Activated CD4-positive, alpha-beta T cell treated with anti-CD3 and anti-CD28 coated beads, Interleukin-2, amount 10 ng/mL, durations not matched to agents 7 days and 5 days (primary cell): ENCODE results near the gene PTPRM. TPM values are rescaled to one million over a fixed set of nuclear protein-coding genes. Genes with fewer than 3 reads are reported as not detected.
"Not testable (repeated sequence)": the region's sequence is repeated elsewhere in the genome, so short reads cannot be mapped to it uniquely, and the experiment has no call there.

ENCODE experiments used
- CTCF ChIA-PET: fragments of 350-600 bp; sonication (Branson Sonifier 250); formaldehyde crosslinking; loops from one replicate; lab custom pipeline; 2021; ENCODE audit warnings: antibody characterized with exemption; lab: Charles Lee
- POLR2A ChIA-PET: fragments of 350-600 bp; sonication (Branson Sonifier 250); formaldehyde crosslinking; loops from one replicate; lab custom pipeline; 2021; ENCODE audit warnings: antibody characterized with exemption; lab: Charles Lee
- DNase-seq: peaks from one replicate; pipeline ENCODE4 v3.0.0-alpha.2; 2020
- H3K27ac Mint-ChIP-seq: one replicate; pipeline ENCODE4 v1.8.0; 2021; ENCODE audit warnings: mild to moderate bottlenecking, moderate library complexity, mixed read lengths
- H3K27me3 Mint-ChIP-seq: one replicate; pipeline ENCODE4 v1.8.0; 2021; ENCODE audit warnings: mixed read lengths
- H3K36me3 Mint-ChIP-seq: one replicate; pipeline ENCODE4 v1.8.0; 2021; ENCODE audit warnings: low read depth, mixed read lengths
- H3K4me1 Mint-ChIP-seq: one replicate; pipeline ENCODE4 v1.8.0; 2021; ENCODE audit warnings: mixed read lengths
- H3K4me3 Mint-ChIP-seq: one replicate; pipeline ENCODE4 v1.8.0; 2021; ENCODE audit warnings: mild to moderate bottlenecking, moderate library complexity, mixed read lengths
- H3K9me3 Mint-ChIP-seq: one replicate; pipeline ENCODE4 v1.8.0; 2021; ENCODE audit warnings: mixed read lengths
- total RNA-seq, 2 experiments: library from RNA; stranded (reverse); gene quantifications; one replicate each; pipeline ENCODE4 v1.2.3, GENCODE V29; 2021

PTPRM gene
- total RNA-seq, 2 experiments from 2014 or later, result 5.1 to 10.5 TPM

DNA sequence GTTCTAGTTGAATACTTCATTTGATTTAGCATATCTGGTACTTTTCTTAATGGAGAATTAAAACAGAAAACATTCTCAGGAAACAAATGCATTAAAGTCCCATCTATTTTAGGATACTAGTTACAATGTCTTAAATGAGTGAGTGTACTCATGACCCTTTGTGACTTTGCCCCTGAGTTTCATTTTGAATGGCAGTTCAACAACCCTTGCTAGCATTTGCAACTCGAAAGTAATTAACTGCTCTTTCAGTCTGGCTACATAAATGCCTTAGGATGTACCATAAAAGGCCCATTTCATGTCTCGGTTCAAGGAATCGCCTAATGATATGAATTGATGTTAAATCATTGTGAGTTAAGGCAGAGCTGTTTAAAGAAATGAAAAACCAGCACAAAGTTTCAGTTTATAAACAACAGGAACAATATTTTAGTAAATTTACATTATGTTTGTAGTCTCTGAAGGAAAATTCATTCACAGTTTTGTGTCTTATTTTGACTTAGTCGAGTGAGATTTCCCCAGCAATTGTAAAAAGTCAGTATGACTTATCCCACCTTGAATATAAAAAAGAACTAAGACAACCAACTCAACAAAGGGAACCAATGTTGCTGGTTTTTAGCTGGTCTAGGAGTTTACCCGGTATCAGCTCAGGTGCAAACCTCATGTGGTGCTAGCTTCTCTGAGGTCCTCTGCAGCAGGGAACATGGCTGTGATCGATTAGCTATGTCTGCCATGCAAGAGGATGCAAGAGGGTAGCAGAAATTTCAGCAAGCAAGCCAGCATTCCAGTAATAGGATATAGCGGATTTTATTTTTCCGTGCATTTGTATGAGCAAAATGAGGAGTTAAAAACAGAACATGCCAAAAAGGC lies 386.2 kb downstream of the PTPRM start:
- H3K27me3 Mint-ChIP-seq, result no peaks in the 10 kb centered on the region
- ChIA-PET CTCF (no interaction called here), POLR2A (no interaction called here)
- peaks cover 32% of the 10 kb centered on the region for H3K4me1 Mint-ChIP-seq
- peak overlapping the region; percentile 76 for H3K27ac Mint-ChIP-seq
- peaks cover 4% of the 10 kb centered on the region for H3K9me3 Mint-ChIP-seq
- peak overlapping the region; percentile 11 for H3K4me3 Mint-ChIP-seq
- DNase-seq, result no peak
- H3K36me3 Mint-ChIP-seq, result no peaks in the 10 kb centered on the region

DNA sequence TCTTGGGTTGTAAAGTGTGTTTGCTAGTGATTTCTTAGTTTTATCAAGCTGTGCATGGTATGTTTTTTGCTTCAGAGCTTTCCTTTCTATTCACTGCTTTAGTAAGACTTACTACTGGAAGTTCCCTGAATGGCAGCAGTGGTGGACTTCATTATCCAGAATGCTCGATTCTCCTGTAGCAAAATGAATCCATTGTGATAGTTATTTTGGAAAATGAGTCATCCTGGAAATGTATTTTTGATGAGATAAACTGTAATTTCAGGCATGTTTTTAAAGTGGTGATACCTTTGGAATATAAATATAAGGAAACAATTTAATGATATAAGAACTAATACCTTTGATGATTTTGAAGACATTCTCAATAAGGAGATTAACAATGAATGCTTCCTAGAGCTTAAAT lies 387.1 kb downstream of the PTPRM start:
- Mint-ChIP-seq H3K36me3 (peaks cover 1% of the 10 kb centered on the region), H3K27ac (peak overlapping the region; percentile 76), H3K27me3 (no peaks in the 10 kb centered on the region), H3K4me1 (peaks cover 39% of the 10 kb centered on the region), H3K9me3 (peaks cover 4% of the 10 kb centered on the region), H3K4me3 (peak overlapping the region; percentile 11)
- ChIA-PET POLR2A (no interaction called here), CTCF (no interaction called here)
- DNase-seq, result no peak

DNA sequence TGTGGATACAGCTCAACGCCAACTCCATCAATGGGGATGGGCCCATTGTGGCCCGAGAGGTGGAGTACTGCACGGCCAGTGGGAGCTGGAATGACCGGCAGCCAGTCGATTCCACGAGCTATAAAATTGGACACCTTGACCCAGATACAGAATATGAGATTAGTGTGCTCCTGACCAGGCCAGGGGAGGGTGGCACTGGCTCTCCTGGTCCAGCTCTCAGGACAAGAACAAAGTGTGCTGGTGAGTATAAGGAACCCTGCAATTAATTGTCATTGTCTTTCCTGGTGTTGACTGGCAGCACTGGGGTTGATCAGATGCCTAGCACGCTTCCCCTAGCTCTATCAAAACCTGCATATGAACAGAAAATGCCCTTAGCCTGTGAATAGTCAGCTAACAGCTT lies 388.1 kb downstream of the PTPRM start:
- DNase-seq, result no peak
- Mint-ChIP-seq H3K4me3 (no peak overlapping the region), H3K36me3 (peaks cover 1% of the 10 kb centered on the region), H3K27me3 (no peaks in the 10 kb centered on the region), H3K4me1 (peaks cover 43% of the 10 kb centered on the region), H3K9me3 (peaks cover 4% of the 10 kb centered on the region), H3K27ac (no peak overlapping the region)
- POLR2A ChIA-PET, result no interaction called here
- CTCF ChIA-PET, result no interaction called here

GRCh38 chr18:7957297-7957696 lies 390.2 kb downstream of the PTPRM start:
- Mint-ChIP-seq H3K27ac (peak overlapping the region; percentile 92), H3K4me1 (peaks cover 40% of the 10 kb centered on the region), H3K9me3 (peaks cover 4% of the 10 kb centered on the region), H3K27me3 (no peaks in the 10 kb centered on the region), H3K4me3 (peak overlapping the region; percentile 21), H3K36me3 (peaks cover 1% of the 10 kb centered on the region)
- CTCF ChIA-PET, result interaction anchor here (0.6 to 0.7 kb wide), 2 partner anchors 9 to 12 kb away, joined by 3 to 5 read pairs; no protein-coding TSS in a partner anchor
- POLR2A ChIA-PET, result no interaction called here
- DNase-seq, result no peak

GRCh38 chr18:7958081-7958896 lies 391.2 kb downstream of the PTPRM start:
- H3K4me3 Mint-ChIP-seq, result peak overlapping the region; percentile 52
- DNase-seq, result no peak
- peaks cover 35% of the 10 kb centered on the region for H3K4me1 Mint-ChIP-seq
- H3K27ac Mint-ChIP-seq, result peak overlapping the region; percentile 92
- ChIA-PET POLR2A (no interaction called here), CTCF (no interaction called here)
- H3K9me3 Mint-ChIP-seq, result no peaks in the 10 kb centered on the region
- H3K36me3 Mint-ChIP-seq, result peaks cover 1% of the 10 kb centered on the region
- no peaks in the 10 kb centered on the region for H3K27me3 Mint-ChIP-seq

DNA sequence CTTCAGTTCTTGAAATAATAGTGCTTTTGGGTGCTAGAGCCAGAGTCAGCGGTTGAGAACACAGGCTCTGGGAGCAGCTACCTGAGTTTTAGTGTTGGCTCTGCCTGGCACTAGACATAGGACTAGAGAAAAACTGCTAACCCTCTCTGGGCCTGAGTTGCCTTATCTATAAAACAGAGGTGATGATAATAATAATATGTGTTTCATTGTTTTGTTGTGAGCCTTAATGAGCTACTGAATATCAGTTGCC lies 391.7 kb downstream of the PTPRM start:
- peaks cover 31% of the 10 kb centered on the region for H3K4me1 Mint-ChIP-seq

DNA sequence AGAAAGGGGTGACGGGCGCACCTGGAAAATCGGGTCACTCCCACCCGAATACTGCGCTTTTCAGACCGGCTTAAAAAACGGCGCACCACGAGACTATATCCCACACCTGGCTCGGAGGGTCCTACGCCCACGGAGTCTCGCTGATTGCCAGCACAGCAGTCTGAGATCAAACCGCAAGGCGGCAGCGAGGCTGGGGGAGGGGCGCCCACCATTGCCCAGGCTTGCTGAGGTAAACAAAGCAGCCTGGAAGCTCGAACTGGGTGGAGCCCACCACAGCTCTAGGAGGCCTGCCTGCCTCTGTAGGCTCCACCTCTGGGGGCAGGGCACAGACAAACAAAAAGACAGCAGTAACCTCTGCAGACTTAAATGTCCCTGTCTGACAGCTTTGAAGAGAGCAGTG lies 399.6 kb downstream of the PTPRM start:
- H3K4me3 Mint-ChIP-seq, H3K27ac Mint-ChIP-seq, DNase-seq, CTCF ChIA-PET, H3K4me1 Mint-ChIP-seq, POLR2A ChIA-PET, H3K27me3 Mint-ChIP-seq, H3K36me3 Mint-ChIP-seq, H3K9me3 Mint-ChIP-seq: not testable (repeated sequence)

More for the DNA sequence above, 391.7 kb downstream of the PTPRM start:
- POLR2A ChIA-PET, result no interaction called here
- Mint-ChIP-seq H3K27ac (peak overlapping the region; percentile 92), H3K36me3 (peaks cover 1% of the 10 kb centered on the region), H3K9me3 (no peaks in the 10 kb centered on the region), H3K4me3 (peak overlapping the region; percentile 52), H3K27me3 (no peaks in the 10 kb centered on the region)
- CTCF ChIA-PET, result no interaction called here
- DNase-seq, result no peak

DNA sequence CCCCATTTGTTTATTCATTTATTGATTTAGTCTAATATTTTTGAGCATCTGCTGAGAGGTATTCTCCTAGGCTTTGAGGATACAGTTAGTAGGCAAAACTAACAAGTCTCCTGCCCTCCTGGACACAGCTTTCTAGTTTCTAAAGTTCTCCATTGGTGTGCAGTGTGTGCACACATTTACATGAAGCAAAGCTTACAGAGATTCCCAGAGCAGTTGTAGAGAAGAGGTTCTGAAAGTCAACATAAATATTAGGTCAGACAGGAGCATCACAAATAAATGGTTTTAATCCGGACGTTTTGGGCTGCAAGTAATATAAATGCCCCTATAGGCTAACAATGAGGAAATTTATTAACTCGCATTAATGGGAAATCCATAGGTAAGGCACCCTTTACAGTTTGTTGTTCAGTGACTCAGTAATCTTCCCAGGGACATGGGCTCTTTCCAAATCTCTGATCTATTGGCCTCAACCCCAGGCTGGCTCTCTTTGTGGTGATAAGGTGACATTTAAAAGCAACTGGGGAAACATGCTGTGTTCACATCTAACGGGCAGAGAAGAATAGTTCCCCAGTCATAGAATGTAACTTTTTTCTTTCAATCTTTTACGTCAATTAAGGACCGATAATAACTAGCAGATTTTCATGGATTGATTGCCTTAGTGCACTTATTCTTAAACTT lies 407.2 kb downstream of the PTPRM start:
- no peaks in the 10 kb centered on the region for H3K4me1 Mint-ChIP-seq
- no peak overlapping the region for H3K27ac Mint-ChIP-seq
- no peaks in the 10 kb centered on the region for H3K36me3 Mint-ChIP-seq
- no peaks in the 10 kb centered on the region for H3K27me3 Mint-ChIP-seq
- DNase-seq, result no peak
- no peaks in the 10 kb centered on the region for H3K9me3 Mint-ChIP-seq
- CTCF ChIA-PET, result no interaction called here
- POLR2A ChIA-PET, result no interaction called here
- no peak overlapping the region for H3K4me3 Mint-ChIP-seq

GRCh38 chr18:7977897-7978296 lies 410.8 kb downstream of the PTPRM start:
- ChIA-PET POLR2A (no interaction called here), CTCF (interaction anchor here (1.3 kb wide), 1 partner anchor 52 kb away, joined by 3 read pairs; no protein-coding TSS in a partner anchor)
- no peak overlapping the region for H3K27ac Mint-ChIP-seq
- H3K9me3 Mint-ChIP-seq, result no peaks in the 10 kb centered on the region
- no peaks in the 10 kb centered on the region for H3K4me1 Mint-ChIP-seq
- no peak for DNase-seq
- no peaks in the 10 kb centered on the region for H3K27me3 Mint-ChIP-seq
- H3K4me3 Mint-ChIP-seq, result no peak overlapping the region
- no peaks in the 10 kb centered on the region for H3K36me3 Mint-ChIP-seq

DNA sequence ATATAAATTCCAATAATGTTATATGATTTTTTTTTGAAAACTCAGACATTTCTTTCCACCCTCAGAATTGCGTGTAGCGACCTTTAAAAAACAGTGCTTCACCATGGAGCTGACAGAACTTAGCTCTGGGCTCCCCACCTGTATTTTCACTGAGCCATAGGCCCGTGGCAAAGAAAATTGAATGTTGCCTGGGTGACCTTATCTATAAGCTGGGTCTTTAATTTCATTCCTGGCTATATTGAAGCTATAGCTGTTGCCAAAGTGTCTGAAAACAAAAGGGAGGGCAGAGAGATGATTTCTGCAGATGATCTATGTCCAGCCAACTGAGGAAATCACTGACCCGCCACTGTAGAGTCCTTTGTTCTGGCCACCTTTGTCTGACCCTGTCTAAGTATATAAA lies 411.7 kb downstream of the PTPRM start:
- Mint-ChIP-seq H3K4me3 (no peak overlapping the region), H3K27ac (no peak overlapping the region), H3K4me1 (no peaks in the 10 kb centered on the region), H3K36me3 (no peaks in the 10 kb centered on the region), H3K27me3 (no peaks in the 10 kb centered on the region), H3K9me3 (no peaks in the 10 kb centered on the region)
- no peak for DNase-seq
- POLR2A ChIA-PET, result no interaction called here
- CTCF ChIA-PET, result interaction anchor here (1.3 kb wide), 1 partner anchor 53 kb away, joined by 3 read pairs; no protein-coding TSS in a partner anchor

- DNase-seq, result no peak
- Mint-ChIP-seq H3K4me1 (no peaks in the 10 kb centered on the region), H3K36me3 (no peaks in the 10 kb centered on the region), H3K9me3 (no peaks in the 10 kb centered on the region), H3K4me3 (no peak overlapping the region), H3K27me3 (no peaks in the 10 kb centered on the region), H3K27ac (no peak overlapping the region)
- ChIA-PET POLR2A (no interaction called here), CTCF (no interaction called here)
These were observed 412.6 kb downstream of the PTPRM start for GRCh38 chr18:7979714-7980113.

DNA sequence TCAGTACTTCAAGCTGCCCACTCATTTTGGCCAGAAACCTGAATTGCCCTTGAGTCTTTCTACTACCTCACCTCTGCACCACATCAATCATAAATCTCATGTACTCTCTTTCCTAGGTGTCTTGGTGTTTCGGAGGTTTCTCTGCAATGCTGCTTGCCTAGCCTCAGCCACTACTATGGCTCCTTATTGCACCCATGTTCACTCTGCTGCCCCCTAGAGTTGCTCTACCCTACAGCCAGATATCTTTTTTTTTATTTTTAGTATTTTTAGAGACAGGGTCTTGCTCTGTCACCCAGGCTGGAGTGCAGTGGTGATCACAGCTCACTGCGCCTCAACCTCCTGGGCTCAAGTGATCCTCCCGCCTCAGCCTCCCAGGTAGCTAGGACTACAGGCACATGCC lies 413.0 kb downstream of the PTPRM start:
- Mint-ChIP-seq H3K27ac (no peak overlapping the region), H3K27me3 (no peaks in the 10 kb centered on the region), H3K9me3 (no peaks in the 10 kb centered on the region), H3K4me1 (no peaks in the 10 kb centered on the region), H3K36me3 (no peaks in the 10 kb centered on the region), H3K4me3 (no peak overlapping the region)
- POLR2A ChIA-PET, result no interaction called here
- CTCF ChIA-PET, result no interaction called here
- no peak for DNase-seq

DNA sequence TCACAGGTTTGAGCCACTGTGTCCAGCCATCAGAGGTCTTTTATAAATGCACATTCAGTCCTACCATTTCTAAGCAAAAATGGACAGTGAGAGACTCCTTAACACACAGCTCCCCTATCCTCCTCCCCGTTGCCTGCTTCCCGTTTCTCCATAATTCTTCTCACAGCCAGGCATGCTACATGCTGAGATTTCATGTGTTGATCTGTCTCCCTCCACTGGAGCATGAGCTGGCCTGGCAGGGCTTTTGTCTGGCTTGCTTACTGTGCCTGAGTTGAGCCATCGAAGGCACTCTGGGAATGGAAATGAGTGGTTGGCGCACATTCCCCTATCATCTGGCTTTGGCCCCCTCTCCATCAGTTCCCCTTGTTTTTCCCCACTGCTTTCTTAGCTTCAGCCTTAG lies 413.5 kb downstream of the PTPRM start:
- no peak overlapping the region for H3K27ac Mint-ChIP-seq
- DNase-seq, result no peak
- no peaks in the 10 kb centered on the region for H3K4me1 Mint-ChIP-seq
- CTCF ChIA-PET, result no interaction called here
- no peak overlapping the region for H3K4me3 Mint-ChIP-seq
- no peaks in the 10 kb centered on the region for H3K27me3 Mint-ChIP-seq
- H3K9me3 Mint-ChIP-seq, result no peaks in the 10 kb centered on the region
- POLR2A ChIA-PET, result no interaction called here
- no peaks in the 10 kb centered on the region for H3K36me3 Mint-ChIP-seq
